ENCODE data around the gene ZPR1. TPM values are rescaled to one million over a fixed set of nuclear protein-coding genes. Genes with fewer than 3 reads are reported as not detected.

ZPR1 gene
- total RNA-seq, 1 donor from 2014 or later = 171 TPM

- DNase-seq (ENCODE audit: low spot score in 2 of 2) = no peak
- no peak for TF ChIP-seq CTCF (IDR thresholded peaks at IDR 0.05)
- H3K9me3 ChIP-seq = no peaks in the 10 kb centered on the region
- intact Hi-C loops (cut with DNase I) = no loop called here
- no peak overlapping the region for H3K4me3 ChIP-seq
- H3K36me3 ChIP-seq = no peaks in the 10 kb centered on the region
- H3K27me3 ChIP-seq = no peaks in the 10 kb centered on the region
- H3K27ac ChIP-seq = no peak overlapping the region
- H3K4me1 ChIP-seq = peaks cover 0 to 5% of the 10 kb centered on the region in 2 donors
Observed at GRCh38 chr11:116792144-116792868, 4.5 kb upstream of the ZPR1 start.

DNA sequence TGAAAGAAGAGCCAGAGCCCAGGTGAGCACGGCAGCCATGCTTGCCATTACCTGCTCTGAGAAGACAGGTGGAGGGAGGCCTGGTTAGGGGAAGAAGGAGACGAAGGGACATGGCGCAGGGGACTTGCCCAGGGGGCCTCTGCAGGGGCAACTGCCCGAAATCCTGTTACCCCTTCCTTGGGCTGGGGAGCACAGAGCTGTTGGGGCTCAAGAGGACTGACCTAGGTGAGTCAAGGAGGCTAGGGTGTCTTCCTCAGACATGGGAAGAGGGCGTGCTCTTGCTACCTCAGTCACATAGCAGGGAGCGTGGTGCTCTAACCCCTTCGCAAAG is 4.0 kb upstream of the ZPR1 start, which contains the start of gene APOA5:
TSS of gene APOA5 (minus strand) at position 67 of the 331 bp plus-strand sequence. CDS start at position 48, 19 bp downstream.
- H3K27me3 ChIP-seq = no peaks in the 10 kb centered on the region
- intact Hi-C loops (cut with DNase I) = loop anchor here (1.0 to 2.0 kb wide), 3 partner anchors 45 to 435 kb away; no protein-coding TSS in a partner anchor
- DNase-seq (ENCODE audit: low spot score in 2 of 2) = no peak
- peak within 1 kb of the TSS in 1 of 2 donors; percentile 40 for H3K4me3 ChIP-seq
- no peaks in the 10 kb centered on the region for H3K9me3 ChIP-seq
- TF ChIP-seq CTCF (IDR thresholded peaks at IDR 0.05) = no peak
- peaks cover 0 to 8% of the 10 kb centered on the region in 2 donors for H3K4me1 ChIP-seq
- H3K36me3 ChIP-seq = no peaks in the 10 kb centered on the region
- no peak within 1 kb of the TSS for H3K27ac ChIP-seq

- Histone ChIP-seq H3K4me1 (peaks cover 0 to 14% of the 10 kb centered on the region in 2 donors), H3K4me3 (peak overlapping the region in 1 of 2 donors; percentile 40), H3K9me3 (no peaks in the 10 kb centered on the region), H3K27me3 (no peaks in the 10 kb centered on the region), H3K36me3 (peaks cover 0 to 5% of the 10 kb centered on the region in 2 donors), H3K27ac (no peak overlapping the region)
- intact Hi-C loops (cut with DNase I) = loop anchor here (1.0 to 2.0 kb wide), 3 partner anchors 45 to 436 kb away; no protein-coding TSS in a partner anchor
- peak in 1 of 2 donors; percentile 87 for DNase-seq (ENCODE audit: low spot score in 2 of 2)
- TF ChIP-seq CTCF (IDR thresholded peaks at IDR 0.05) = peak; percentile 86 to 91 (median 90)
Observed at GRCh38 chr11:116791002-116791812, 3.4 kb upstream of the ZPR1 start.

GRCh38 chr11:116790167-116791001 is 2.6 kb upstream of the ZPR1 start:
- intact Hi-C loops (cut with DNase I) = loop anchor here (1.0 to 2.0 kb wide), 3 partner anchors 46 to 436 kb away; no protein-coding TSS in a partner anchor
- no peak overlapping the region for H3K4me3 ChIP-seq
- no peaks in the 10 kb centered on the region for H3K9me3 ChIP-seq
- H3K27me3 ChIP-seq = no peaks in the 10 kb centered on the region
- H3K4me1 ChIP-seq = peaks cover 0 to 14% of the 10 kb centered on the region in 2 donors
- DNase-seq (ENCODE audit: low spot score in 2 of 2) = no peak
- H3K36me3 ChIP-seq = peaks cover 6 to 13% of the 10 kb centered on the region in 2 donors
- no peak overlapping the region for H3K27ac ChIP-seq
- no peak for TF ChIP-seq CTCF (IDR thresholded peaks at IDR 0.05)

- no peak overlapping the region for H3K4me3 ChIP-seq
- peaks cover 0 to 14% of the 10 kb centered on the region in 2 donors for H3K4me1 ChIP-seq
- H3K27ac ChIP-seq = no peak overlapping the region
- H3K36me3 ChIP-seq = peaks cover 21 to 28% of the 10 kb centered on the region in 2 donors
- H3K27me3 ChIP-seq = no peaks in the 10 kb centered on the region
- no peaks in the 10 kb centered on the region for H3K9me3 ChIP-seq
- no peak for DNase-seq (ENCODE audit: low spot score in 2 of 2)
- intact Hi-C loops (cut with DNase I) = loop anchor here (1.0 to 5.0 kb wide), 4 partner anchors 16 to 538 kb away; partner anchors contain the start of gene CEP164
- TF ChIP-seq CTCF (IDR thresholded peaks at IDR 0.05) = no peak
Observed at GRCh38 chr11:116788975-116789374, 1.2 kb upstream of the ZPR1 start.
